NOMO-1 treated with dmso at 0.1 percent for 144 hours (cell line): Measurements from ENCODE around the gene PTCD2.
A peak's percentile ranks its signal among the peaks of the same experiment; 100 is the strongest.

Experiments
- DNase-seq: peaks from one replicate; lab custom pipeline; 2025; ENCODE audit not compliant: unreplicated experiment; lab: John Stamatoyannopoulos, UW

Gene PTCD2, protein sequence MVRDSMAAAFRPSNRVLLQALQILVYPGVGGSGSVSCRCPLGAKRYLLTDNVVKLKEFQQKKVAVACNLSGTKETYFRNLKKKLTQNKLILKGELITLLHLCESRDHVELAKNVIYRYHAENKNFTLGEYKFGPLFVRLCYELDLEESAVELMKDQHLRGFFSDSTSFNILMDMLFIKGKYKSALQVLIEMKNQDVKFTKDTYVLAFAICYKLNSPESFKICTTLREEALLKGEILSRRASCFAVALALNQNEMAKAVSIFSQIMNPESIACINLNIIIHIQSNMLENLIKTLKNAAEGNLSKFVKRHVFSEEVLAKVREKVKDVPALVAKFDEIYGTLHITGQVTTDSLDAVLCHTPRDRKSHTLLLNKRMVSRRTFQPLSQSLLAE

DNA sequence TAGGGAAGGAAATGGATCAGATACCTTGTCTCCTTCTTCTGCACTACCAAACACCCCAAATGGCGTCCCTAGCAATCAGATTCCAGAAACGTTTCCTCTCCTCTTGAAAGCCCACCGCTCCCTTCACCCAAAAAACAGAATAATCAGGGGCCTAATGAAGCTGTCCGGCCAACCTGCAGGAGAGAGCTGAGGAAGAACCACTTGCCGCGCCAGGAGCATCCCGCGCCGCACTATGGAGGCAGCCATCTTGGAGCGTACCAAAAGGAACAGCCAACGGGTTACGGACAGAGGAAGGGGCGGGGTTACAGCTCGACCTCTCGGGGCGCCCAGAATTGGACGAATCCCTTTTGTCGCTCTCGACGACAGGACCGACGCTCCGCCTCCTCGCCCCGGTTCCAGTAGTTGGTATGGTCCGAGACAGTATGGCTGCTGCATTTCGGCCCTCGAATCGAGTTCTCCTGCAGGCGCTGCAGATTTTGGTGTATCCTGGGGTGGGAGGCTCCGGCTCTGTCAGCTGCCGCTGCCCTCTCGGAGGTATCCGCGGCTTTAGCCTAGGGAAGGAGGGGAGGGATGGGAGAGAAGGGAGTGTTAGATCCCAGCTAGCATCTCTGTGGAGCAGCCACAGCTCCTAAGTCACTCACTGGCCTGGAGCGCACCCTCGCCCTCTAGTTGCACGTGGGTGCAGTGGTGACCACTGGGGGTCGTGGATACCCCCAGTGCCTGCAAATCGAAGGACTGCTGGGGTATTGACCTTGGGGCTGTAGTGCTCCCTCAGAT, at the start of gene PTCD2, which contains the start of gene MRPS27:
Gene PTCD2 (plus strand): TSS at position 398 of the 777 bp plus-strand sequence. CDS start 10 bp downstream, at position 408.
Gene MRPS27 (minus strand): TSS at position 265 of the 777 bp plus-strand sequence. CDS start 19 bp downstream, at position 246.
- peak; percentile 97 for DNase-seq

DNA sequence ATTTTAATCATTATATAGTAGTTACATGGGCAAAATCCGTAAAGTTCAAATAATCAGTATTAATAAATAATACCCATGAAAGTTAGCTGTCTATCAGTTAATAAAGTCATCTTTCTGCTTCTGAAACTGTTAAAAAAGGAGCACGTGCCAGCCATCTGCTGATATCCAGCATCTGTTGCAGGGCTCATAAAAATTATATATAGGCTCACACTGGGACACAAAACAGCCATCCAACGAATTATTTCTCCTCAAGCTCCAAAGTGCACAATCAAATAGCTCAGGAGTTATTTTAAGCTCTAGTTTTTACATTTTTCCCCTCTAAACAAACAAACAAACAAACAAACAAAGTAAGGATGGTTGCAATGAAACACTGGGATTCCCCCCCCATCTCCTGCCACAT, 48.5 kb upstream of the PTCD2 start:
- DNase-seq = no peak

DNA sequence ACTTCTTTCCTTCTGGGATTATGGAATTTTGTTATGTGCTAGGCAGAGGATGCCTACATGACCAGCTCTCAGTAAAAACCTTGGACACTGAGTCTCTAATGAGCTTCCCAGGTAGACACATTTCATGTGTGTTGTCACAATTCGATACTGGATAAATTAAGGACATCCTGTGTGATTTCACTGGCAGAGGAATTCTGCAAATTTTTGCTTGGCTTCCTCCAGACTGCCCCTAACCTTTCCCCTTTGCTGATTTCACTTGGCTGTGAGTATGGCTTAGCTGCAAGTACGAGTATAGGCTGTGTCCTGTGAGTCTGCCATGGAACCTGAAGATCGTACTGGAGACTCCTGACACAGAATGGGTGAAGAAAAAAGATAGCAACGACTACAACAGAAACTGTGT, 47.8 kb upstream of the PTCD2 start:
- DNase-seq = no peak

DNA sequence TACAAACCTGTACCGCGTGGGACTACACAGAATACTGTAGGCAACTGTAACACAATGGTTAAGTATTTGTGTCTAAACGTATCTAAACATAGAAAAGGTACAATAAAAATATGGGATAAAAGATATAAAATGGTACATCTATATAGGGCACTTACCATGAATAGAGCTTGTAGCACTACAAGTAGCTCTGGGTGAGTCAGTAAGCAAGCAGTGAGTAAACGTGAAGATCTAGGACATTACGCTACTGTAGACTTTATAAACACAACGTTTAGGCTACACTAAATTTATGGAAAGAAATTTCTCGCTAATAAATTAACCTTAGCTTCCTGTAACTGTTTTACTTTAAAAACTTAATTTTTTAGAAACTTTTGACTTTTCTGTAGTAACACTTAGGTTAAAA, 46.6 kb upstream of the PTCD2 start:
- no peak for DNase-seq

DNA sequence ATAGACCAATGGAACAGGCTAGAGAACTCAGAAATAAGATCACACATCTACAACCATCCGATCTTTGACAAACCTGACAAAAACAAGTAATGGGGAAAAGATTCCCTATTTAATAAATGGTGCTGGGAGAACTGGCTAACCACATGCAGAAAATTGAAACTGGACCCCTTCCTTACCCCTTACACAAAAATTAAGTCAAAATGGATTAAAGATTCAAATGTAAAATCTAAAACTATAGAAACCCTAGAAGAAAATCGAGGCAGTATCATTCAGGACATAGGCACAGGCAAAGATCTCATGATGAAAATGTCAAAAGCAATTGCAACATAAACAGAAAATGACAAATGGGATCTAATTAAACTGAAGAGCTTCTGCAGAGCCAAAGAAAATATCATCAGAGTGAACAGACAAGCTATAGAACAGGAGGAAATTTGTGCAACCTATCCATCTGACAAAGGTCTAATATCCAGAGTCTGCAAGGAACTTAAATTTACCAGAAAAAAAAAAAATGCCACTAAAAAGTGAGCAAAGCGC, 43.9 kb upstream of the PTCD2 start:
- no peak for DNase-seq

DNA sequence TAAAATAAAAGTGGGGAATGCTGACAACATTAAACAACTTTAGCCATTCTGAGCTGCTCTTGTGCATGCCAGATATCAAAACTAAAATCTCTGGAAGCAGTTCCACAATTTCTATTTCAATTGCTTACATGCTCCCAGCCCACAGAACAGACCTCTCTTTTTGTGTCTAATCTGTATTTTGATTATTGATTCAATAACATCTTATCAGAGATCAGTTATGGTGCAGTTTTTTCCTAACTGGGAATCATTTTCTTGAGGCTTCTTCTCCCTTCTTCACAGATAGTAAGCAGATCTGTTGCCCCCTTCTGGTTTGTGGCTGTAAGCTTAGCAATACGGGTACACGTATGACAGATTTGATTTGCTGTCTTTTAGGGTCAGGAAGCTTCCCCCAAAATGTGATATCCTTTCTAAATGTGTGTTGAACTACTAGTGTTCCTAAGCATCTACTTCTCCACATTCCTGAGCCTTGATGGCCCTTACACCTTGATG, 39.5 kb upstream of the PTCD2 start:
- no peak for DNase-seq

DNA sequence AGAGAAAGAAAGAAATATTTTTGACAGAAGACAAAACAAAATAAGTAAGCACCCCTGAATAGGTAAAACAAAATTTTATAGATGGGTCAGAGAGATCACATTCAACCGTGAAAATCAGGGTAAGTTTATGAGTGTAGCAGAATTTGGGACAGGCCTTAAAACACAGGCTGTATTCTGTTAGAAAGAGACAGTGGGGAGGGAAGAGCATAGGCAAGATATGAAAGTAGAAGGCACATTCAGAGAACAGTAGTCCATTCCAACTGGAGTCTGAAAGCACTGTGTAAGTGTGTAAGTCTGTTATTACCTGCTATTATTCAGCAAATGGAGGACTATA, 38.8 kb upstream of the PTCD2 start:
- DNase-seq = no peak

DNA sequence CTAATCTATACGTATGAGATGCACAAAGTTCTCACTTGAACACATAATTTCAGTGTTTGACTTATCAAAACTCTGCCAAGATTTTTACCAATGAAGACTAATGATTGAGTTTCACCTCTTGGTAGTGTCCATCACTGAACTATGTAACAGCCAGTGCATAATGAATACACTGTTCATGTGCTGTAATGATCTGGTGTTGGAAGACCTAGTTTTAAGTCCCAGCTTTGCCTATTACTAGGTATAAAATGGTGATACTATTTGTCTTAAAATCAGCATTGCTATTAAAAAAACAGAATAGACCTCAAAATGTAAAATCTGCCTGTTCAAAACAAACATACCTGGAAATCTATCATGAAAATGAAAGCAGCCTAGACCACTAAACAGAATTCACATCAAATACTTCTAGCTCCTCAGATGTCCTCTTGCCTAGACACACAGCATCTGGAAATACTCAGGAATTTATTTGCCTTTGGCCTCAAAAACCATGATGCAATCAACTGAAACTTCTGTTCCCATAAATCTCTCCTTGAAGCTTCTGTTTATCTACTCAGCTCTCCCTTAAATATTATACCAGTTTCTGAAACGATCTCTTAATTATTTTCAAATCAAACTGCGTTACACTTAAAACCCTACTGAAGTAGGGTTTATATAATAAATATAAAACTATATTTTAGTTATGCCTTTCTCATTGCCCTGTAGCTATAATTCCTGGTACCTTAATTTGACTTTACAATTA, 38.2 kb upstream of the PTCD2 start:
- peak; percentile 9 for DNase-seq

DNA sequence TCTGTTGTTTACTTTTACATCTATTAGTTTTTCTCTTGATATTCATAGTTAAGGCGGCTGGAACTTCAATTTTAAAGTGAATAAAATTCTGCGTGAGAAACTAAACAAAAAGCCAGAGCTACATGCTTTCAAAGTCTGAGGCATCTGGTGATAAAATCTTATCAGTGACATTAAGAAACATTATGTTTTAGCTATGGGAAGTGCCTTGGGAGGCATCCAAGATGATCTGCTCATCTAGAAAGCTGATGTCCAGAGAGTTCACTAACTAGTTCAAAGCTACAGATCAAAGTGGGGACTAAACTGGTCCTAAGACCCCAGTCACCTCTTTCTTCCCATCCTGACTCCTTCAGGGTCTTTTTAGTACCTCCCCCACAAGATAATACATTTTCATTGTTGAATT, 37.3 kb upstream of the PTCD2 start:
- no peak for DNase-seq

DNA sequence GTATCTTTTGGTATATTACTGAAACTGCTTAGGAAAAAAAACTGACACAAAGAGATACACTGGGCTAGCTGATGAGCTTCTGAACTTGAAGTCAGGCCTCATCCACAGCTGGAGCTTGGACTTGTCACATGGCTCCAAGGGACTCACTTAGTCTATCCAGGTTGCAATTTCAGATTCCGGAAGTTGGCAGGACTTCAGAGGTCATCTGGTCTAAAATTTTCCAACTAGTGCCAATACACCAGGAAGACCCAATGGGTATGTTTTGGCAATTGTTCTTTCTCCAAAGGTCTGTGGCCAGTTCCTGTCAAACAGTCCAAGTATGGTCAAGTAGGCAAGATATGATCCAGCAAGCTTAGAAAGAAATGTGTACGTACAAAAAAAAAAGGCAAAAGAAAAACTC, 36.8 kb upstream of the PTCD2 start:
- DNase-seq = no peak

DNA sequence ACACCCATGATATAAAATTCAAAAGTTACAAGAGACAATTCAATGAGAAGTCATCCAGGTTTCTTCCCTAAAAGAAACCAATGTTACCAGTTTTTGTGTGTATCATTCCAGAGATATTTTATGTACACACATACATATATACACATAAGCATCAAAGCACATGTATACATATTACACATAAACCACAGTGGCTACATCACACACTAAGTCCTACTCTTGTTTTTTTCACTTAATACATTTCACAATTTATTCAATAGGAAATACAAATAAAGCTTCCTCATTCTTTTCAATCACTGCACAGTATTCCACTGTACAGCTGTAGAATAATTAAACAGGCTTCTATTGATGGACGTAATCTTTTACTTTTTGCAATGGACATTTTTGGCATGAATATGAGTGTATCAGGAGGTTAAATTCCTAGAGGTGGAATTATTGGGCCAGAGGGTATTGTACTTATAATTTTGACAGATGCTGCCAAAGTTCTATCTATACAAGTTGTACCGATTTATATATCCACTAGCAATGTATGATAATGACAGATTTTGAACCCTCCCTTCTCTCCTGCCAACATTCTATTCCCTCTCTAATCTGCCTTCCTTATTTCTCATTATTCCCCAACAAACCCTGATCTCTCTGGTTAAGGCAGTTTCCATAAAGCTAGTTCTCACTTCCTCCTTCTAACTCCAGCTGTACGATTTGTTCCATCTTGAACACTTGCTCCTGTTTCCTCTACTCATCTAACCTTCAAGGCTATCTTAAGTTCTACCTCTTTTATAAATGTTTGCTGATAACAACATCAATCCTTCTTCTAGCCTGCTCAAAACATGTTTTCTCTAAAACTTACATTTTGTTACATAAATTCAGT, 35.4 kb upstream of the PTCD2 start:
- peak; percentile 24 for DNase-seq

DNA sequence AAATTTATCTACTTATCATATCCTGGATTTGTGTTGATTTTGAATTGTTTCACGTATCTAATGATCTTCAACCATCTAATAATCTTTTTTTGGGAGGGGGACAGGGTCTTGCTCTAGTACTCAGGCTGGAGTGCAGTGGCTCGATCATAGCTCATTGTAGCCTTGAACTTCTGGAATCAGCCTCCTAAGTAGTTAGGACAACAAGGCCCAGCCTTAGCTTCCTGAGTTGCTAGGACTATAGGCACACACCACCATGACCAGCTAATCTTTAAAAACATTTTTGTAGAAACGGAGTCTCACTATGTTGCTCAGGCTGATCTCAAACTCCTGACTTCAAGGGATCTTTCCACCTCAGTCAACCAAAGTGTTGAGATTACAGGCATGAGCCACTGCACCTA, 34.8 kb upstream of the PTCD2 start:
- no peak for DNase-seq

DNA sequence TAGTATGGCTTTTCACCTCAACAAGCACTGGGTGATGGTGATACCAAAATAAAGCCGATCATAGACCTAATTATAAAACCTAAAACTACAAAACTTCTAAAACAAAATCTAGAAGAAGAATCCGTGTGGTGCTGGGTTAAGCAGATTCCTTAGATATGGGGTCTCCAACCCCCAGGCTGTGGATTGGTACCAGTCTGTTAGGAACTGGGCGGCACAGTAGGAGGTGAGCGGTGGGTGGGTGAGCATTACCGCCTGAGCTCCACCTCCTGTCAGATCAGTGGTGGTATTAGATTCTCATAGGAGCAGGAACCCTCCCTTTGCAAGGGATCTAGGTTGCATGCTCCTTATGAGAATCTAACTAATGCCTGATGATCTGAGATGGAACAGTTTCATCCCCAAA, 33.4 kb upstream of the PTCD2 start:
- no peak for DNase-seq

DNA sequence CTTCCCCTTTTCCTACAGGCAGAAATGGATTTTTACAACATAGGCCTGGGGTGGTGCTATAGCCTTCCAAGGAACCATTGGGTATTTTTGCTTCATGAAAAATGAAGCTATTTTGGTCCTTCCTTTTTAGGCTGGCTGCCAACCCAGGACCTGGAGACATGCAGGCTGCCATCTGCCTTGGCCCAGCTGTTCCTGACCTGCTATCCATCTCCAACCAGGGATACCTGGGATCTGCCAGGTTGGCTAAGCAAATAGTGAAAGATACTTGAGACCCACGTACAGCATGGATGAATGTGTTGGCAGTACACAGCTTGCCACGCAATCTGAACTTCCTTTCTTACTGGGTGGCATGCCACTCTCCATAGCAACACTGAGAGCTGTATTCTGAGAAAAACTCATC, 31.2 kb upstream of the PTCD2 start:
- no peak for DNase-seq

DNA sequence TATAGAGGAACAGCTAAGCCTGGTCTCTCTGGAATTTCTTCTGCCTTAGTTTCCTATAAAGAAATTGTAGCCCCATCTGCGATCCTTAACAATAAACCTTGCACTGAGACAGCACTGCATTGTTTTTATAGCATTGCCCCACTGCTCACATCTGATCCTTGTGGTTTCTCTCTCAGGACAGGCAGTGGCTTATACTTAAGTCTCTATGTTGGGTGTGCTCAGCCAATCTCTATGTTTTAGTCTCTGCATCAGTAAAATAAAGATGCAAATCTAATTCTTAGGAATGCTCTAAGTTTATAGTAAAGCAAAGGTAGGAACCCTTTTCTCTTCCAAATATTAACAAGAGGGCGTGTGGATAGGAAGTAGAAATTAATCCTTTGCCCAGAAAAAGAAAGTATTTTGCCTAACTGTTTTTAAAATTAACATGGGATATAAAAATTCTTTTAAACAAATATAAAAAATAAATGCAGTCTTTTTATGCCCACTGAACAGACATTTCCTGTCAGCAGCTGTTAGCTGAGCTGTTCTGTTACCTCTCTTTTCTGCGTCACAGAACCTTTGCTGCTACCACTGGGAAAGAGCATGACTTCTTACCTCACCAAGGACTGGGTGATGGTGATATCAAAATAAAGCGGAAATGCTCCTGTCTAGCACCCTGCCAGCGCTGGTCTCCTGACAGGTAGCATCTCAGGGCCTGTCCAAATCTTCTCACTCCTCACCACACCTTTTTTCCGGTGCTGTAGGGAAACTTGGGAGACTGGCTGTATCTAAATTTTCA, 29.6 kb upstream of the PTCD2 start:
- DNase-seq = no peak

DNA sequence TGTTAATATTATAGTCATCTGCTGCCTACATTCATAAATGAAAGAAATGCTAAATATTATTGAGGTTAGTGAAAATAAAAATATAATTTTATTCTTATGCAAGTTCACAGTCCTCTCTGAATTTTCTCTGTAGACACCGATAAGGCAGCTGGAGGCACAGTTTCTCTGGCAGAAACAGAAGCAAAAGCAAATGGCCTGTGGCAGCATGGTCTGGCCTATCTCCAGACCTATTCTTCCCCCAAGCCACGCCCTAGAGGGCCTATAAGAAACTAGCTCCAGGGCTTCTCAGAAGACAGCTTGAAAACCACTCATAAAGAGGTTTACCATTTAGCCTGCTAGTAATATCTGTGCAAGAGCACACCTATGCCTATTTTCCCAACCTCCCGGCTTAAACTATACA, 28.6 kb upstream of the PTCD2 start:
- DNase-seq = no peak

DNA sequence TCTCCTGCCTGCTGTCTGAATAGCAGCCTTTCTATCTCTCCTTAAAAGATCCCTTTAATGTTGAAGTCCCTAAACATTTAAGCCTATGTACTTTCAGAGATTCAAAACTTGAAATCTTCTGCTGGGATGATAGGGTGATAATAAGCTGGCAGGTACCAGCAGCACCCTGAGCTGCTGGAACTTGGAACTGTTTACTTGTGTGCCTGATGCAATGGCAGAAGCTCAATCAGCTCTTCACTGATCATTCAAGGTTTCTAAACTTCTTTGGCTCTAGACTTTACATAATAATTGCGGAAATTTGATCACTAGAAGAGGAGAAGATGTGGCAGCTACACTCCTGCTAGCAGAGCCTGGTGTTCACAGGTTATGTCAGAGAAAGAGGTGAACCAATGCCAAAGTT, 27.8 kb upstream of the PTCD2 start:
- DNase-seq = no peak

DNA sequence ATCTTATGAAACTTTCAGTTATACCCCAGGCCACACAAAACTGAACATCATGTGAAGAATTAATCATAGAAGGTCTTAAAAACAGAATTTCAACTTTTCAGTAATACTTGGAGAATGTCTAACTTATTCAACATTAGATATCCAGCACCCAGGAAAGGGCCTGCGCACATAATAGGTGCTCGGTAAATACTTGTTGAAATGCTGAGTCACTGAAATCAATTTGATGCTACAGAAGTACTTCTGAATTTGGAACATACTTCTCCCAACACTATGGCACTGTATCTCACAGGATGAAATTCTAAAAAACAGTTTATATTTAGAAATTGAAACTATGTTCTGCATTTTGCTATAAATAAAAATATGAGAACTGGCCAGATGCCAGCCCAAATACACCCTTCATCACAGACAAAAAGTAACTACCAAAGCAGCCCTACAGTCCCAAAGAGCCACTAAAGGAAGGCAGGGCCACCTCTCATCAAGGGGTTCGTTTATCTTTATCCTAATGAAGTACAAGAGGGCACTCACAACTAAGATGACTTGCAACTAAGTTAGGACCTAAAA, 26.6 kb upstream of the PTCD2 start:
- DNase-seq = no peak

DNA sequence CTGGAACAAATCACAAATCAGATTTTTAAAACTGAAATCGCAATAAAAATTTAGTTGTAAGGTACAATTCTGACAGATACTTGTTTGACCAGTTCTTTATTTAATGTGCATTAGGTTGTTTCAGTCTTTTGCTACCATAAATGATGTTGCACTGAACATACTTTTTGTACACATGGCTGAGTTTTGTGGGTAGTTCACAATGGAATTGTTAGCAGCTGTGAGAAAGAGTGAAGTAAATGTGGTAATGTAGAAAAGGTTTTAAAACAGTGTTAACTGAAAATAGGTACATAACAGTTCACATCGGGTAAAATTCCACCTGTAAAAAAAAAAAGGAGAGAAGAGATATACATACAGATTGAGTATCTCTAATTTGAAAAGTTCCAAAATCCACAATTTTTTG, 25.7 kb upstream of the PTCD2 start:
- no peak for DNase-seq
